ENCODE results near the gene CERS6. TPM values are rescaled to one million over a fixed set of nuclear protein-coding genes. Genes with fewer than 3 reads are reported as not detected.

The CERS6 gene
- total and polyA plus RNA-seq, 2 experiments from 2014 or later: 7.4 to 35.0 TPM

DNA sequence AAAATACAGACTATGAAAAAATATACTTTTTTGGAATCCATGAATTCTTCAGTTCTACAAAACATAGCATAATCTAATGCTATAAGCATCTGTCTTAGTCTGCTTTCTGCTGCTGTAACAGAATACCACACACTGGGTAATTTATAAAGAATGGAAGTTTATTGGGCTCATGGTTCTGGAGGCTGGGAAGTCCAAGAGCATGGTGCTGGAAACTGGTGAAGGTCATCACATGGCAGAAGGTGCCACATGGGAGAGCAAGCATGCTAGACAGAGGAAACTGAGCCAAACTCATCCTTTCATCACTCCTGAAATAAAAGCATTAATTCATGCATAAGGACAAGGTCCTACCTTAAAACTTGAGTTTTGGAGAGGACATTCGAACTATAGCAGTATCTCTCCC, 319.8 kb downstream of the CERS6 start:
- peaks cover 15% of the 10 kb centered on the region for H3K4me1 Mint-ChIP-seq
- Histone ChIP-seq H3K79me2 (replicated peaks; ENCODE audit: insufficient read depth) (no peaks in the 10 kb centered on the region), H3K36me3 (ENCODE audit: insufficient read depth) (no peaks in the 10 kb centered on the region), H3K27ac (ENCODE audit: low read depth) (no peak overlapping the region), H3K9me2 (ENCODE audit: insufficient read depth) (0 out of 2 replicates have a peak, but pooled peaks cover 2% of the 10 kb centered on the region), H3K4me1 (ENCODE audit: insufficient read depth) (peaks cover 20% of the 10 kb centered on the region), H3K27me3 (ENCODE audit: insufficient read depth) (no peaks in the 10 kb centered on the region), H2AFZ (no peak overlapping the region), H3F3A (replicated peaks; ENCODE audit: low read depth) (no peaks in the 10 kb centered on the region), H3K4me3 (no peak overlapping the region), H4K20me1 (replicated peaks; ENCODE audit: insufficient read depth) (no peaks in the 10 kb centered on the region), H3K4me2 (no peak overlapping the region)
- DNase-seq (ENCODE audit: low spot score) (no peak), ATAC-seq (no peak)
- no peaks in the 10 kb centered on the region for H3K27me3 Mint-ChIP-seq (ENCODE audit: insufficient read depth, low read depth, poor library complexity)
- H3K36me3 Mint-ChIP-seq (ENCODE audit: low read depth): peaks cover 18% of the 10 kb centered on the region; the same call in 2 of the 3 replicates
- no peak overlapping the region for H3K4me3 Mint-ChIP-seq
- H3K27ac Mint-ChIP-seq: no peak overlapping the region
- TF ChIP-seq NANOG (IDR thresholded peaks at IDR 0.05; ENCODE audit: borderline replicate concordance) (no peak), ZNF114 (CRISPR knock-in tag; IDR thresholded peaks at IDR 0.05) (no peak), POLR2AphosphoS5 (IDR thresholded peaks at IDR 0.05; ENCODE audit: low read depth) (no peak), CREB1 (CRISPR knock-in tag; IDR thresholded peaks at IDR 0.05; ENCODE audit: low read depth) (no peak), ETS1 (IDR thresholded peaks at IDR 0.05) (no peak), STAT1 (IDR thresholded peaks at IDR 0.05; ENCODE audit: unreplicated experiment) (no peak), ZNF331 (CRISPR knock-in tag; IDR thresholded peaks at IDR 0.05; ENCODE audit: low read depth) (no peak)
- TF ChIP-seq, protein P1, sequence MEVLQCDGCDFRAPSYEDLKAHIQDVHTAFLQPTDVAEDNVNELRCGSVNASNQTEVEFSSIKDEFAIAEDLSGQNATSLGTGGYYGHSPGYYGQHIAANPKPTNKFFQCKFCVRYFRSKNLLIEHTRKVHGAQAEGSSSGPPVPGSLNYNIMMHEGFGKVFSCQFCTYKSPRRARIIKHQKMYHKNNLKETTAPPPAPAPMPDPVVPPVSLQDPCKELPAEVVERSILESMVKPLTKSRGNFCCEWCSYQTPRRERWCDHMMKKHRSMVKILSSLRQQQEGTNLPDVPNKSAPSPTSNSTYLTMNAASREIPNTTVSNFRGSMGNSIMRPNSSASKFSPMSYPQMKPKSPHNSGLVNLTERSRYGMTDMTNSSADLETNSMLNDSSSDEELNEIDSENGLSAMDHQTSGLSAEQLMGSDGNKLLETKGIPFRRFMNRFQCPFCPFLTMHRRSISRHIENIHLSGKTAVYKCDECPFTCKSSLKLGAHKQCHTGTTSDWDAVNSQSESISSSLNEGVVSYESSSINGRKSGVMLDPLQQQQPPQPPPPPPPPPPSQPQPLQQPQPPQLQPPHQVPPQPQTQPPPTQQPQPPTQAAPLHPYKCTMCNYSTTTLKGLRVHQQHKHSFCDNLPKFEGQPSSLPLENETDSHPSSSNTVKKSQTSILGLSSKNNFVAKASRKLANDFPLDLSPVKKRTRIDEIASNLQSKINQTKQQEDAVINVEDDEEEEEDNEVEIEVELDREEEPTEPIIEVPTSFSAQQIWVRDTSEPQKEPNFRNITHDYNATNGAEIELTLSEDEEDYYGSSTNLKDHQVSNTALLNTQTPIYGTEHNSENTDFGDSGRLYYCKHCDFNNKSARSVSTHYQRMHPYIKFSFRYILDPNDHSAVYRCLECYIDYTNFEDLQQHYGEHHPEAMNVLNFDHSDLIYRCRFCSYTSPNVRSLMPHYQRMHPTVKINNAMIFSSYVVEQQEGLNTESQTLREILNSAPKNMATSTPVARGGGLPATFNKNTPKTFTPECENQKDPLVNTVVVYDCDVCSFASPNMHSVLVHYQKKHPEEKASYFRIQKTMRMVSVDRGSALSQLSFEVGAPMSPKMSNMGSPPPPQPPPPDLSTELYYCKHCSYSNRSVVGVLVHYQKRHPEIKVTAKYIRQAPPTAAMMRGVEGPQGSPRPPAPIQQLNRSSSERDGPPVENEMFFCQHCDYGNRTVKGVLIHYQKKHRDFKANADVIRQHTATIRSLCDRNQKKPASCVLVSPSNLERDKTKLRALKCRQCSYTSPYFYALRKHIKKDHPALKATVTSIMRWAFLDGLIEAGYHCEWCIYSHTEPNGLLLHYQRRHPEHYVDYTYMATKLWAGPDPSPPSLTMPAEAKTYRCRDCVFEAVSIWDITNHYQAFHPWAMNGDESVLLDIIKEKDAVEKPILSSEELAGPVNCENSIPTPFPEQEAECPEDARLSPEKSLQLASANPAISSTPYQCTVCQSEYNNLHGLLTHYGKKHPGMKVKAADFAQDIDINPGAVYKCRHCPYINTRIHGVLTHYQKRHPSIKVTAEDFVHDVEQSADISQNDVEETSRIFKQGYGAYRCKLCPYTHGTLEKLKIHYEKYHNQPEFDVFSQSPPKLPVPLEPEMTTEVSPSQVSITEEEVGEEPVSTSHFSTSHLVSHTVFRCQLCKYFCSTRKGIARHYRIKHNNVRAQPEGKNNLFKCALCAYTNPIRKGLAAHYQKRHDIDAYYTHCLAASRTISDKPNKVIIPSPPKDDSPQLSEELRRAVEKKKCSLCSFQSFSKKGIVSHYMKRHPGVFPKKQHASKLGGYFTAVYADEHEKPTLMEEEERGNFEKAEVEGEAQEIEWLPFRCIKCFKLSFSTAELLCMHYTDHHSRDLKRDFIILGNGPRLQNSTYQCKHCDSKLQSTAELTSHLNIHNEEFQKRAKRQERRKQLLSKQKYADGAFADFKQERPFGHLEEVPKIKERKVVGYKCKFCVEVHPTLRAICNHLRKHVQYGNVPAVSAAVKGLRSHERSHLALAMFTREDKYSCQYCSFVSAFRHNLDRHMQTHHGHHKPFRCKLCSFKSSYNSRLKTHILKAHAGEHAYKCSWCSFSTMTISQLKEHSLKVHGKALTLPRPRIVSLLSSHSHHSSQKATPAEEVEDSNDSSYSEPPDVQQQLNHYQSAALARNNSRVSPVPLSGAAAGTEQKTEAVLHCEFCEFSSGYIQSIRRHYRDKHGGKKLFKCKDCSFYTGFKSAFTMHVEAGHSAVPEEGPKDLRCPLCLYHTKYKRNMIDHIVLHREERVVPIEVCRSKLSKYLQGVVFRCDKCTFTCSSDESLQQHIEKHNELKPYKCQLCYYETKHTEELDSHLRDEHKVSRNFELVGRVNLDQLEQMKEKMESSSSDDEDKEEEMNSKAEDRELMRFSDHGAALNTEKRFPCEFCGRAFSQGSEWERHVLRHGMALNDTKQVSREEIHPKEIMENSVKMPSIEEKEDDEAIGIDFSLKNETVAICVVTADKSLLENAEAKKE (CRISPR knock-in tag; IDR thresholded peaks at IDR 0.05): no peak
- TF ChIP-seq, protein P2, sequence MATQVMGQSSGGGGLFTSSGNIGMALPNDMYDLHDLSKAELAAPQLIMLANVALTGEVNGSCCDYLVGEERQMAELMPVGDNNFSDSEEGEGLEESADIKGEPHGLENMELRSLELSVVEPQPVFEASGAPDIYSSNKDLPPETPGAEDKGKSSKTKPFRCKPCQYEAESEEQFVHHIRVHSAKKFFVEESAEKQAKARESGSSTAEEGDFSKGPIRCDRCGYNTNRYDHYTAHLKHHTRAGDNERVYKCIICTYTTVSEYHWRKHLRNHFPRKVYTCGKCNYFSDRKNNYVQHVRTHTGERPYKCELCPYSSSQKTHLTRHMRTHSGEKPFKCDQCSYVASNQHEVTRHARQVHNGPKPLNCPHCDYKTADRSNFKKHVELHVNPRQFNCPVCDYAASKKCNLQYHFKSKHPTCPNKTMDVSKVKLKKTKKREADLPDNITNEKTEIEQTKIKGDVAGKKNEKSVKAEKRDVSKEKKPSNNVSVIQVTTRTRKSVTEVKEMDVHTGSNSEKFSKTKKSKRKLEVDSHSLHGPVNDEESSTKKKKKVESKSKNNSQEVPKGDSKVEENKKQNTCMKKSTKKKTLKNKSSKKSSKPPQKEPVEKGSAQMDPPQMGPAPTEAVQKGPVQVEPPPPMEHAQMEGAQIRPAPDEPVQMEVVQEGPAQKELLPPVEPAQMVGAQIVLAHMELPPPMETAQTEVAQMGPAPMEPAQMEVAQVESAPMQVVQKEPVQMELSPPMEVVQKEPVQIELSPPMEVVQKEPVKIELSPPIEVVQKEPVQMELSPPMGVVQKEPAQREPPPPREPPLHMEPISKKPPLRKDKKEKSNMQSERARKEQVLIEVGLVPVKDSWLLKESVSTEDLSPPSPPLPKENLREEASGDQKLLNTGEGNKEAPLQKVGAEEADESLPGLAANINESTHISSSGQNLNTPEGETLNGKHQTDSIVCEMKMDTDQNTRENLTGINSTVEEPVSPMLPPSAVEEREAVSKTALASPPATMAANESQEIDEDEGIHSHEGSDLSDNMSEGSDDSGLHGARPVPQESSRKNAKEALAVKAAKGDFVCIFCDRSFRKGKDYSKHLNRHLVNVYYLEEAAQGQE (IDR thresholded peaks at IDR 0.05; ENCODE audit: unreplicated experiment): no peak
- H3K9me3 Mint-ChIP-seq: peaks cover 9% of the 10 kb centered on the region; the same call in 2 of the 3 replicates
